Activated naive CD8-positive, alpha-beta T cell treated with anti-CD3 and anti-CD28 coated beads, Interleukin-2, amount 10 ng/mL, durations not matched to agents 7 days and 5 days (primary cell): ENCODE results near the gene FURIN. TPM values are rescaled to one million over a fixed set of nuclear protein-coding genes. Genes with fewer than 3 reads are reported as not detected.
A peak's percentile ranks its signal among the peaks of the same experiment; 100 is the strongest.

ENCODE experiments used
- ATAC-seq: fragments of 150-1000 bp; cut with Tn5 transposase; one replicate; pipeline ENCODE4 v1.10.0; 2021; ENCODE audit warnings: low read depth, moderate library complexity
- POLR2A ChIA-PET: fragments of 350-600 bp; sonication (Branson Sonifier 250); formaldehyde crosslinking; loops from one replicate; lab custom pipeline; 2021; ENCODE audit warnings: antibody characterized with exemption; lab: Charles Lee
- DNase-seq: peaks from one replicate; pipeline ENCODE4 v3.0.0; 2021
- H3K27ac Mint-ChIP-seq: one replicate; pipeline ENCODE4 v1.8.0; 2022; ENCODE audit warnings: mild to moderate bottlenecking, mixed read lengths
- H3K27me3 Mint-ChIP-seq: one replicate; pipeline ENCODE4 v1.8.0; 2022; ENCODE audit warnings: mild to moderate bottlenecking, moderate library complexity, mixed read lengths
- H3K36me3 Mint-ChIP-seq: one replicate; pipeline ENCODE4 v1.8.0; 2021; ENCODE audit warnings: mild to moderate bottlenecking, mixed read lengths
- H3K4me1 Mint-ChIP-seq: one replicate; pipeline ENCODE4 v1.8.0; 2021; ENCODE audit warnings: mixed read lengths
- H3K4me3 Mint-ChIP-seq: one replicate; pipeline ENCODE4 v1.8.0; 2022; ENCODE audit warnings: mild to moderate bottlenecking, moderate library complexity, mixed read lengths
- H3K9me3 Mint-ChIP-seq: one replicate; pipeline ENCODE4 v1.8.0; 2021; ENCODE audit warnings: mixed read lengths
- total RNA-seq, 2 experiments: library from RNA; stranded (reverse); gene quantifications; one replicate each; pipeline ENCODE4 v1.2.3, GENCODE V29; 2021

The FURIN gene
- total RNA-seq, 2 experiments from 2014 or later, result 62.2 to 63.5 TPM

- Mint-ChIP-seq H3K27ac (peak within 1 kb of the TSS; percentile 81), H3K4me3 (peak within 1 kb of the TSS; percentile 60), H3K27me3 (no peaks in the 10 kb centered on the region), H3K4me1 (peaks cover 18% of the 10 kb centered on the region), H3K9me3 (no peaks in the 10 kb centered on the region), H3K36me3 (peaks cover 9% of the 10 kb centered on the region)
- ATAC-seq (no peak), DNase-seq (no peak)
- POLR2A ChIA-PET, result interaction anchor here (0.9 to 2.4 kb wide), 5 partner anchors 10 to 236 kb away, joined by 3 to 11 read pairs (median 4); partner anchors contain the start of gene MAN2A2
Measured at GRCh38 chr15:90883976-90884718, 15.8 kb downstream of the FURIN start, which contains the start of gene FES. FES (plus strand) TSS chr15:90884504; CDS start chr15:90885046, 542 bp downstream.

- peak overlapping the region; percentile 60 for H3K4me3 Mint-ChIP-seq
- H3K9me3 Mint-ChIP-seq, result no peaks in the 10 kb centered on the region
- peaks cover 7% of the 10 kb centered on the region for H3K36me3 Mint-ChIP-seq
- ATAC-seq (no peak), DNase-seq (no peak)
- POLR2A ChIA-PET, result interaction anchor here (0.9 to 2.4 kb wide), 11 partner anchors 13 to 237 kb away, joined by 3 to 11 read pairs (median 4); partner anchors contain the start of genes BLM and MAN2A2
- H3K27me3 Mint-ChIP-seq, result no peaks in the 10 kb centered on the region
- H3K27ac Mint-ChIP-seq, result peak overlapping the region; percentile 81
- H3K4me1 Mint-ChIP-seq, result peaks cover 18% of the 10 kb centered on the region
Measured at GRCh38 chr15:90884719-90885431, 16.5 kb downstream of the FURIN start.

GRCh38 chr15:90885432-90886290 is 17.3 kb downstream of the FURIN start:
- Mint-ChIP-seq H3K36me3 (peaks cover 7% of the 10 kb centered on the region), H3K27ac (peak overlapping the region; percentile 81), H3K4me1 (peaks cover 18% of the 10 kb centered on the region), H3K9me3 (no peaks in the 10 kb centered on the region), H3K4me3 (peak overlapping the region; percentile 60), H3K27me3 (no peaks in the 10 kb centered on the region)
- POLR2A ChIA-PET, result interaction anchor here (0.6 to 2.4 kb wide), 15 partner anchors 14 to 592 kb away, joined by 3 to 11 read pairs (median 4); partner anchors contain the start of genes BLM and MAN2A2
- peak; percentile 88 for DNase-seq
- ATAC-seq, result peak; percentile 64

GRCh38 chr15:90886291-90886614 is 17.9 kb downstream of the FURIN start:
- Mint-ChIP-seq H3K27ac (peak overlapping the region; percentile 81), H3K4me3 (peak overlapping the region; percentile 60), H3K36me3 (peaks cover 7% of the 10 kb centered on the region), H3K27me3 (no peaks in the 10 kb centered on the region), H3K9me3 (no peaks in the 10 kb centered on the region), H3K4me1 (peaks cover 18% of the 10 kb centered on the region)
- no peak for ATAC-seq
- no peak for DNase-seq
- POLR2A ChIA-PET, result interaction anchor here (0.6 to 2.4 kb wide), 10 partner anchors 17 to 593 kb away, joined by 3 to 11 read pairs (median 4); partner anchors contain the start of genes BLM and MAN2A2

GRCh38 chr15:90887037-90887481 is 18.7 kb downstream of the FURIN start:
- ATAC-seq, result no peak
- POLR2A ChIA-PET, result no interaction called here
- Mint-ChIP-seq H3K27me3 (no peaks in the 10 kb centered on the region), H3K36me3 (peaks cover 5% of the 10 kb centered on the region), H3K9me3 (no peaks in the 10 kb centered on the region), H3K4me3 (no peak overlapping the region), H3K4me1 (peaks cover 18% of the 10 kb centered on the region), H3K27ac (no peak overlapping the region)
- DNase-seq, result no peak

- H3K36me3 Mint-ChIP-seq, result peaks cover 3% of the 10 kb centered on the region
- no peak overlapping the region for H3K27ac Mint-ChIP-seq
- no peaks in the 10 kb centered on the region for H3K27me3 Mint-ChIP-seq
- POLR2A ChIA-PET, result interaction anchor here (1.1 kb wide), 1 partner anchor 43 kb away, joined by 3 read pairs; the partner anchor contains the start of gene HDDC3
- no peak for DNase-seq
- peaks cover 18% of the 10 kb centered on the region for H3K4me1 Mint-ChIP-seq
- H3K9me3 Mint-ChIP-seq, result no peaks in the 10 kb centered on the region
- H3K4me3 Mint-ChIP-seq, result no peak overlapping the region
- peak; percentile 28 for ATAC-seq
Measured at GRCh38 chr15:90889313-90889730, 20.9 kb downstream of the FURIN start.

GRCh38 chr15:90889736-90890456 is 21.5 kb downstream of the FURIN start:
- H3K9me3 Mint-ChIP-seq, result no peaks in the 10 kb centered on the region
- H3K27me3 Mint-ChIP-seq, result no peaks in the 10 kb centered on the region
- DNase-seq (no peak), ATAC-seq (no peak)
- H3K27ac Mint-ChIP-seq, result no peak overlapping the region
- H3K4me3 Mint-ChIP-seq, result no peak overlapping the region
- H3K36me3 Mint-ChIP-seq, result peaks cover 3% of the 10 kb centered on the region
- H3K4me1 Mint-ChIP-seq, result peaks cover 17% of the 10 kb centered on the region
- POLR2A ChIA-PET, result interaction anchor here (1.0 to 1.5 kb wide), 3 partner anchors 13 to 173 kb away, joined by 3 read pairs; partner anchors contain the start of genes BLM, HDDC3 and MAN2A2

- Mint-ChIP-seq H3K9me3 (no peaks in the 10 kb centered on the region), H3K36me3 (peaks cover 3% of the 10 kb centered on the region), H3K4me3 (no peak overlapping the region), H3K4me1 (peaks cover 12% of the 10 kb centered on the region), H3K27ac (no peak overlapping the region), H3K27me3 (no peaks in the 10 kb centered on the region)
- no peak for ATAC-seq
- POLR2A ChIA-PET, result interaction anchor here (1.5 kb wide), 1 partner anchor 12 kb away, joined by 3 read pairs; the partner anchor contains the start of gene MAN2A2
- DNase-seq, result no peak
Measured at GRCh38 chr15:90890839-90891238, 22.5 kb downstream of the FURIN start.

- no peaks in the 10 kb centered on the region for H3K9me3 Mint-ChIP-seq
- no peaks in the 10 kb centered on the region for H3K27me3 Mint-ChIP-seq
- DNase-seq (no peak), ATAC-seq (no peak)
- H3K4me3 Mint-ChIP-seq, result no peak overlapping the region
- H3K36me3 Mint-ChIP-seq, result peaks cover 3% of the 10 kb centered on the region
- H3K27ac Mint-ChIP-seq, result no peak overlapping the region
- peaks cover 6% of the 10 kb centered on the region for H3K4me1 Mint-ChIP-seq
- POLR2A ChIA-PET, result interaction anchor here (1.5 kb wide), 1 partner anchor 12 kb away, joined by 3 read pairs; the partner anchor contains the start of gene MAN2A2
Measured at GRCh38 chr15:90891346-90891949, 23.1 kb downstream of the FURIN start.

GRCh38 chr15:90892023-90892422 is 23.6 kb downstream of the FURIN start:
- H3K36me3 Mint-ChIP-seq, result peaks cover 5% of the 10 kb centered on the region
- no peak for ATAC-seq

GRCh38 chr15:90892498-90893174 is 24.2 kb downstream of the FURIN start:
- Mint-ChIP-seq H3K4me3 (no peak overlapping the region), H3K4me1 (peaks cover 2% of the 10 kb centered on the region), H3K36me3 (peaks cover 3% of the 10 kb centered on the region), H3K27ac (no peak overlapping the region), H3K9me3 (no peaks in the 10 kb centered on the region), H3K27me3 (no peaks in the 10 kb centered on the region)
- DNase-seq (no peak), ATAC-seq (no peak)
- POLR2A ChIA-PET, result no interaction called here

More at GRCh38 chr15:90892023-90892422, 23.6 kb downstream of the FURIN start:
- Mint-ChIP-seq H3K4me3 (no peak overlapping the region), H3K27me3 (no peaks in the 10 kb centered on the region), H3K9me3 (no peaks in the 10 kb centered on the region), H3K27ac (no peak overlapping the region), H3K4me1 (peaks cover 3% of the 10 kb centered on the region)
- no peak for DNase-seq
- POLR2A ChIA-PET, result no interaction called here
